Heart right ventricle (tissue), 16 donors: Measurements from ENCODE around the gene RBPJL. TPM values are rescaled to one million over a fixed set of nuclear protein-coding genes. Genes with fewer than 3 reads are reported as not detected.

Experiments used
- ATAC-seq, 8 donors: fragments of 200-7000 bp; cut with Tn5 transposase; one replicate each; pipeline ENCODE4 v1.9.1; 2020; ENCODE audit warnings: mild to moderate bottlenecking in 8 of 8, moderate library complexity in 8 of 8, moderate number of reproducible peaks in 1 of 8
- DNase-seq, 2 donors: peaks; one replicate each; pipeline ENCODE4 v3.0.0-alpha.2; 2020
- H3K27ac ChIP-seq, 10 donors: fragments of 200-600 bp; sonication (generic) in 2 of 10; one replicate each; pipeline versions ENCODE4 v1.5.0 to v1.8.0; 2020 to 2022; ENCODE audit warnings: mild to moderate bottlenecking in 3 of 10
- H3K27me3 ChIP-seq, 7 donors: fragments of 200-600 bp; one replicate each; pipeline ENCODE4 v1.8.0; 2021 to 2022; ENCODE audit warnings: mild to moderate bottlenecking in 2 of 7
- H3K36me3 ChIP-seq, 9 donors: fragments of 200-600 bp; sonication (generic) in 1 of 9; one replicate each; pipeline versions ENCODE4 v1.5.0 to v1.8.0; 2020 to 2022; ENCODE audit warnings: mild to moderate bottlenecking in 2 of 9
- H3K4me1 ChIP-seq, 9 donors: fragments of 200-600 bp; sonication (generic) in 1 of 9; one replicate each; pipeline versions ENCODE4 v1.5.0 to v1.8.0; 2020 to 2022; ENCODE audit warnings: mild to moderate bottlenecking in 4 of 9
- H3K4me3 ChIP-seq, 10 donors: fragments of 200-600 bp; sonication (generic) in 2 of 10; one replicate each; pipeline versions ENCODE4 v1.5.0 to v1.8.0; 2020 to 2022; ENCODE audit warnings: mild to moderate bottlenecking in 7 of 10, moderate library complexity in 2 of 10
- H3K9me3 ChIP-seq, 11 donors: fragments of 200-600 bp in 10 of 11; sonication (generic) in 2 of 11; one replicate each; pipeline versions ENCODE4 v1.5.0 to v1.8.0; 2013 to 2022; ENCODE audit warnings: mild to moderate bottlenecking in 2 of 11, control low read depth in 1 of 11, moderate library complexity in 1 of 11
- WGBS, 2 donors: extraction: QIAGEN DNeasy Blood & Tissue Kit; methylation state at CpG; one replicate each; pipeline ENCODE4 v1.1.7; 2013; ENCODE audit warnings: inconsistent platforms in 1 of 2; 5-methylcytosine and 5-hydroxymethylcytosine counted together
- intact Hi-C, 10 donors: fragments of 100-400 bp; cut with DNase I; formaldehyde crosslinking; loops; one replicate each; pipeline versions ENCODE4 v1.11.1 to v1.14.2; 2022
- polyA plus RNA-seq, 2 donors: library from polyadenylated mRNA; stranded (reverse); fragments of 200-250 nt; gene quantifications; one replicate each; pipeline ENCODE4 v1.2.3, GENCODE V29; 2013
- total RNA-seq, 10 donors: library from RNA; stranded (reverse); fragmentation: NEBNext Ultra II Directional in 3 of 10; extraction: Animal tissue kit (Norgen Biotek cat#: 25700) in 3 of 10; gene quantifications; one replicate each; pipeline versions ENCODE4 v1.2.1 to v1.2.4, GENCODE V29; 2021 to 2023
- TF ChIP-seq, protein P1 (sequence below), 9 donors: fragments of 200-600 bp; sonication (generic) in 2 of 9; IDR thresholded peaks; one replicate each; pipeline versions ENCODE4 v1.5.0 to v1.8.0; 2021 to 2022; ENCODE audit warnings: antibody characterized with exemption in 9 of 9, mild to moderate bottlenecking in 5 of 9, moderate library complexity in 1 of 9
- donor health status: Arrhythmogenic right ventricular cardiomyopathy.
- donor health status: ischemic (EF 13 %, LVEDD 7.1; RV severe dilation, severe dysfunction).
- donor health status: healthy with polysubstance abuse.
- donor health status: DM: no; HTN: yes; CAD: no.
- donor health status: DM: no; HTN: no; CAD: no.
- donor health status: ischemic (EF 25% LVEDD 6.9; RV normal size, moderate dysfunction).
- donor health status: ischemic (EF 25% LVEDD 5.7; RV mildly dilated, moderate dysfunction).
- donor health status: healthy.
- donor health status: DM: yes; HTN: yes; CAD: no.
- donor health status: Ischemic cardiomyopathy.
- donor health status: ischemic (EF 35%, LVEDD 5.7; RV mildly dilated, moderate dysfunction).
- donor health status: nonischemic (EF 11% LVEDD 7.7; RV severe dilation, severe dysfunction).
- donor health status: DM: yes; HTN: yes; CAD: no.
- donor health status: PGD.
- donor health status: ischemic (EF 29% LVEDD 5.4; RV normal size, mild dysfunction).
- donor health status: nonischemic (EF 23%, LVEDD 6.1; RV moderate dilation, normal function).

The RBPJL gene
- total and polyA plus RNA-seq, 12 donors, result 0.06 TPM; not detected in 11

- intact Hi-C loops, result loop anchor here in 8 of 10 donors (2.0 to 5.0 kb wide), 6 partner anchors 118 to 454 kb away; no protein-coding TSS in a partner anchor
- Histone ChIP-seq H3K36me3 (no peaks in the 10 kb centered on the region), H3K27ac (no peak overlapping the region), H3K9me3 (no peaks in the 10 kb centered on the region), H3K27me3 (peaks cover 0 to 45% (median 41%) of the 10 kb centered on the region in 7 donors), H3K4me3 (no peak overlapping the region), H3K4me1 (peaks cover 0 to 15% (median 0%) of the 10 kb centered on the region in 9 donors)
- 71 to 77% methylated on average over 7 of the region's 7 CpGs for WGBS, 2 donors
- DNase-seq (no peak), ATAC-seq (no peak)
- TF ChIP-seq, protein P1, sequence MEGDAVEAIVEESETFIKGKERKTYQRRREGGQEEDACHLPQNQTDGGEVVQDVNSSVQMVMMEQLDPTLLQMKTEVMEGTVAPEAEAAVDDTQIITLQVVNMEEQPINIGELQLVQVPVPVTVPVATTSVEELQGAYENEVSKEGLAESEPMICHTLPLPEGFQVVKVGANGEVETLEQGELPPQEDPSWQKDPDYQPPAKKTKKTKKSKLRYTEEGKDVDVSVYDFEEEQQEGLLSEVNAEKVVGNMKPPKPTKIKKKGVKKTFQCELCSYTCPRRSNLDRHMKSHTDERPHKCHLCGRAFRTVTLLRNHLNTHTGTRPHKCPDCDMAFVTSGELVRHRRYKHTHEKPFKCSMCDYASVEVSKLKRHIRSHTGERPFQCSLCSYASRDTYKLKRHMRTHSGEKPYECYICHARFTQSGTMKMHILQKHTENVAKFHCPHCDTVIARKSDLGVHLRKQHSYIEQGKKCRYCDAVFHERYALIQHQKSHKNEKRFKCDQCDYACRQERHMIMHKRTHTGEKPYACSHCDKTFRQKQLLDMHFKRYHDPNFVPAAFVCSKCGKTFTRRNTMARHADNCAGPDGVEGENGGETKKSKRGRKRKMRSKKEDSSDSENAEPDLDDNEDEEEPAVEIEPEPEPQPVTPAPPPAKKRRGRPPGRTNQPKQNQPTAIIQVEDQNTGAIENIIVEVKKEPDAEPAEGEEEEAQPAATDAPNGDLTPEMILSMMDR (IDR thresholded peaks at IDR 0.05), result no peak
Observed at GRCh38 chr20:45318386-45318939, 11.8 kb downstream of the RBPJL start.

DNA sequence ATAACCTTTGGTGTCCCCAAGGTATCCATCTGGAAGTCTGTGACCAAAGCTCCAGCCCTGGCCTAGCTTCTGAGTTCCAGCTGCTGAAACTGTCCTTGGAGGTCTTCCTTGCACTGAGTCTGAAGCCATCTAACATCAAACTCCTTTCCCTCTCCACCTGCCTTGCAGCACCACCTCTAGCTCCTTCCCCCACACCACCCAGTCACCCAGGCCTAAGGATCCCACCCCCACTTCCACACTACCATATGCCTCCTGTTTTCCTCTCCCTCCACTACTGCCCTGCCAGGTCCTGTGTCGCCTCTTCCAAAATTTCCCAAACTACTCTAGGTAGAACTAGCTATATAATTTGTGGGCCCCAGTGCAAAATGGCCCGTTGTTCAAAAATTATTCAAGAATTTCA is 12.3 kb downstream of the RBPJL start:
- TF ChIP-seq, protein P1 (IDR thresholded peaks at IDR 0.05), result no peak
- ATAC-seq (no peak), DNase-seq (no peak)
- 80 to 89% methylated on average over 2 of the region's 2 CpGs for WGBS, 2 donors
- Histone ChIP-seq H3K36me3 (no peaks in the 10 kb centered on the region), H3K4me1 (peaks cover 0 to 15% (median 0%) of the 10 kb centered on the region in 9 donors), H3K4me3 (no peak overlapping the region), H3K9me3 (no peaks in the 10 kb centered on the region), H3K27ac (no peak overlapping the region), H3K27me3 (peaks cover 0 to 43% (median 37%) of the 10 kb centered on the region in 7 donors)
- intact Hi-C loops, result loop anchor here in 9 of 10 donors (1.0 to 5.0 kb wide), 8 partner anchors 118 to 453 kb away; no protein-coding TSS in a partner anchor

- Histone ChIP-seq H3K27me3 (peaks cover 0 to 22% (median 16%) of the 10 kb centered on the region in 7 donors), H3K36me3 (peaks cover 0 to 16% (median 0%) of the 10 kb centered on the region in 9 donors), H3K27ac (no peak overlapping the region), H3K9me3 (no peaks in the 10 kb centered on the region), H3K4me3 (no peak overlapping the region), H3K4me1 (peaks cover 0 to 15% (median 0%) of the 10 kb centered on the region in 9 donors)
- 75 to 97% methylated on average over 5 of the region's 5 CpGs for WGBS, 2 donors
- no peak for DNase-seq
- ATAC-seq, result no peak
- TF ChIP-seq, protein P1 (IDR thresholded peaks at IDR 0.05), result no peak
- intact Hi-C loops, result loop anchor here in 7 of 10 donors (1.0 to 5.0 kb wide), 7 partner anchors 36 to 450 kb away; partner anchors contain the start of gene SYS1 (in 2 of the 7)
Observed at GRCh38 chr20:45320948-45321595, 14.4 kb downstream of the RBPJL start.

DNA sequence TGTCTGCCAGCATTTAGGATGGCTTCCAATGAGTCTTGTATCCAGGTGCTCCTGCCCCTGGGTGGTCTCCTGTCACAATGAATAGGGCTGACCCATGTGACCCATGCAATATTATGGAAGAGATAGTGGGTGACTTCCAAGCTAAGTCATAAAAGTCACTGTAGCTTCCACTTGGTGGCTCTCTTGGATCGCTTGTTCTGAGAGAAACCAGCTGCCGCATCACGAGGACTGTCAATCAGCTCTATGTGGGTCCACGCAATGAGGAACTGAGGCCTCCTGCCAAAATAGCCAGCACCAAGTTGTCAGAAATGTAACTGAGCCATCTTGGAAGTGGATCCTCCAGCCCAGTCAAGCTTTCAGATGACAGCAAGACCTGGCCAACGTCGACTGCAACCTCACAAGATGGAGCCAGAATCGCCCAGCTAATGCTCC is 16.3 kb downstream of the RBPJL start:
- intact Hi-C loops, result loop anchor here in 8 of 10 donors (2.0 to 5.0 kb wide), 7 partner anchors 34 to 448 kb away; partner anchors contain the start of gene SYS1 (in 2 of the 8)
- ATAC-seq (peak; percentile 68 to 85 (median 80)), DNase-seq (peak in 1 of 2 donors; percentile 62)
- TF ChIP-seq, protein P1 (IDR thresholded peaks at IDR 0.05), result peak in 8 of 9 donors; percentile 12 to 63 (median 48)
- no peaks in the 10 kb centered on the region for H3K9me3 ChIP-seq
- peaks cover 0 to 3% (median 0%) of the 10 kb centered on the region in 7 donors for H3K27me3 ChIP-seq
- H3K36me3 ChIP-seq, result peaks cover 0 to 34% (median 3%) of the 10 kb centered on the region in 9 donors
- peaks cover 0 to 15% (median 0%) of the 10 kb centered on the region in 9 donors for H3K4me1 ChIP-seq
- no peak overlapping the region for H3K27ac ChIP-seq
- WGBS, 2 donors, result 29 to 38% methylated on average over 7 of the region's 7 CpGs
- H3K4me3 ChIP-seq, result no peak overlapping the region
